ENCODE measurements around the gene UBE2G2. TPM values are rescaled to one million over a fixed set of nuclear protein-coding genes. Genes with fewer than 3 reads are reported as not detected.

The UBE2G2 gene
- polyA plus RNA-seq, 1 experiment = 62.2 TPM

- Histone ChIP-seq H3K4me3 (ENCODE audit: low read depth, low read length) (peak overlapping the region; percentile 87), H3K9me3 (ENCODE audit: control insufficient read depth, insufficient read depth, low read length) (no peaks in the 10 kb centered on the region), H3K27me3 (ENCODE audit: control insufficient read depth, insufficient read depth, low read length) (no peaks in the 10 kb centered on the region), H3K27ac (ENCODE audit: low read depth, low read length) (no peak overlapping the region)
- no peak for DNase-seq (ENCODE audit: low read depth, low spot score)
- ChIA-PET CTCF (interaction anchor here (1.9 kb wide), 1 partner anchor 9 kb away, joined by 10 read pairs; no protein-coding TSS in a partner anchor), POLR2A (interaction anchor here (0.6 to 1.9 kb wide), 7 partner anchors 9 to 130 kb away, joined by 3 to 7 read pairs (median 5); partner anchors contain the start of genes PTTG1IP and SUMO3)
- no peak for TF ChIP-seq CTCF (IDR thresholded peaks at IDR 0.05; ENCODE audit: low read depth, low read length)
Measured at GRCh38 chr21:44802396-44803153, 955 bp upstream of the UBE2G2 start.

GRCh38 chr21:44800971-44801467 is 601 bp downstream of the UBE2G2 start:
- CTCF ChIA-PET = interaction anchor here (0.6 to 3.4 kb wide), 7 partner anchors 8 to 336 kb away, joined by 3 to 22 read pairs (median 7); no protein-coding TSS in a partner anchor
- no peak for DNase-seq (ENCODE audit: low read depth, low spot score)
- Histone ChIP-seq H3K27me3 (ENCODE audit: control insufficient read depth, insufficient read depth, low read length) (no peaks in the 10 kb centered on the region), H3K4me3 (ENCODE audit: low read depth, low read length) (peak overlapping the region; percentile 87), H3K9me3 (ENCODE audit: control insufficient read depth, insufficient read depth, low read length) (no peaks in the 10 kb centered on the region), H3K27ac (ENCODE audit: low read depth, low read length) (peak overlapping the region; percentile 21)
- POLR2A ChIA-PET = interaction anchor here (0.7 to 1.9 kb wide), 5 partner anchors 8 to 126 kb away, joined by 3 to 7 read pairs (median 5); partner anchors contain the start of genes PTTG1IP and SUMO3
- peak; percentile 28; the same call in 1 of the 2 replicates for TF ChIP-seq CTCF (IDR thresholded peaks at IDR 0.05; ENCODE audit: low read depth, low read length)

- ChIA-PET POLR2A (no interaction called here), CTCF (interaction anchor here (0.6 to 3.4 kb wide), 13 partner anchors 9 to 366 kb away, joined by 3 to 22 read pairs (median 3); partner anchors contain the start of gene SLX9)
- no peaks in the 10 kb centered on the region for H3K27me3 ChIP-seq (ENCODE audit: control insufficient read depth, insufficient read depth, low read length)
- no peak for DNase-seq (ENCODE audit: low read depth, low spot score)
- H3K4me3 ChIP-seq (ENCODE audit: low read depth, low read length) = peak overlapping the region; percentile 87
- H3K27ac ChIP-seq (ENCODE audit: low read depth, low read length) = no peak overlapping the region
- peak; percentile 58 for TF ChIP-seq CTCF (IDR thresholded peaks at IDR 0.05; ENCODE audit: low read depth, low read length)
- no peaks in the 10 kb centered on the region for H3K9me3 ChIP-seq (ENCODE audit: control insufficient read depth, insufficient read depth, low read length)
Measured at GRCh38 chr21:44800103-44800502, 1.5 kb downstream of the UBE2G2 start.

GRCh38 chr21:44799646-44800045 is 2.0 kb downstream of the UBE2G2 start:
- Histone ChIP-seq H3K4me3 (ENCODE audit: low read depth, low read length) (no peak overlapping the region), H3K27ac (ENCODE audit: low read depth, low read length) (no peak overlapping the region), H3K9me3 (ENCODE audit: control insufficient read depth, insufficient read depth, low read length) (no peaks in the 10 kb centered on the region), H3K27me3 (ENCODE audit: control insufficient read depth, insufficient read depth, low read length) (no peaks in the 10 kb centered on the region)
- POLR2A ChIA-PET = interaction anchor here (0.6 kb wide), 1 partner anchor 132 kb away, joined by 5 read pairs; no protein-coding TSS in a partner anchor
- no peak for DNase-seq (ENCODE audit: low read depth, low spot score)
- TF ChIP-seq CTCF (IDR thresholded peaks at IDR 0.05; ENCODE audit: low read depth, low read length) = no peak
- CTCF ChIA-PET = interaction anchor here (0.6 to 3.4 kb wide), 11 partner anchors 9 to 366 kb away, joined by 3 to 22 read pairs (median 3); partner anchors contain the start of gene SLX9

- POLR2A ChIA-PET = no interaction called here
- CTCF ChIA-PET = no interaction called here
- H3K27me3 ChIP-seq (ENCODE audit: control insufficient read depth, insufficient read depth, low read length) = no peaks in the 10 kb centered on the region
- TF ChIP-seq CTCF (IDR thresholded peaks at IDR 0.05; ENCODE audit: low read depth, low read length) = no peak
- H3K4me3 ChIP-seq (ENCODE audit: low read depth, low read length) = no peak overlapping the region
- no peaks in the 10 kb centered on the region for H3K9me3 ChIP-seq (ENCODE audit: control insufficient read depth, insufficient read depth, low read length)
- H3K27ac ChIP-seq (ENCODE audit: low read depth, low read length) = no peak overlapping the region
- no peak for DNase-seq (ENCODE audit: low read depth, low spot score)
Measured at GRCh38 chr21:44797775-44798174, 3.8 kb downstream of the UBE2G2 start.
